DMS153 treated with DMSO at 0.1 percent for 48 hours (cell line): ENCODE data around the gene NEGR1.

Experiments
- DNase-seq: peaks from one replicate; lab custom pipeline; 2025; ENCODE audit not compliant: unreplicated experiment; lab: John Stamatoyannopoulos, UW

The NEGR1 gene

GRCh38 chr1:72122099-72122880 lies 160.0 kb downstream of the NEGR1 start:
- no peak for DNase-seq

- DNase-seq, result no peak
These were observed 162.8 kb downstream of the NEGR1 start for GRCh38 chr1:72119491-72119890.

GRCh38 chr1:72117621-72118020 lies 164.7 kb downstream of the NEGR1 start:
- no peak for DNase-seq

GRCh38 chr1:72115290-72115689 lies 167.0 kb downstream of the NEGR1 start:
- DNase-seq, result no peak

GRCh38 chr1:72111662-72112061 lies 170.7 kb downstream of the NEGR1 start:
- no peak for DNase-seq

GRCh38 chr1:72109916-72110315 lies 172.4 kb downstream of the NEGR1 start:
- no peak for DNase-seq

- no peak for DNase-seq
These were observed 177.1 kb downstream of the NEGR1 start for GRCh38 chr1:72105201-72105600.

- DNase-seq, result no peak
These were observed 180.3 kb downstream of the NEGR1 start for GRCh38 chr1:72101840-72102632.

- no peak for DNase-seq
These were observed 181.6 kb downstream of the NEGR1 start for GRCh38 chr1:72100771-72101170.

- no peak for DNase-seq
These were observed 184.3 kb downstream of the NEGR1 start for GRCh38 chr1:72097851-72098570.

- no peak for DNase-seq
These were observed 188.1 kb downstream of the NEGR1 start for GRCh38 chr1:72094209-72094608.

- DNase-seq, result no peak
These were observed 195.9 kb downstream of the NEGR1 start for GRCh38 chr1:72086394-72086793.

- no peak for DNase-seq
These were observed 206.9 kb downstream of the NEGR1 start for GRCh38 chr1:72075425-72075824.

GRCh38 chr1:72066431-72066830 lies 215.9 kb downstream of the NEGR1 start:
- DNase-seq, result no peak

GRCh38 chr1:72064196-72065075 lies 217.9 kb downstream of the NEGR1 start:
- no peak for DNase-seq

GRCh38 chr1:72063364-72064044 lies 218.8 kb downstream of the NEGR1 start:
- no peak for DNase-seq

- no peak for DNase-seq
These were observed 219.8 kb downstream of the NEGR1 start for GRCh38 chr1:72062584-72062983.

- no peak for DNase-seq
These were observed 221.7 kb downstream of the NEGR1 start for GRCh38 chr1:72060466-72061245.

- DNase-seq, result no peak
These were observed 225.8 kb downstream of the NEGR1 start for GRCh38 chr1:72056516-72056915.
